Measurements from ENCODE around the gene GAB2. TPM values are rescaled to one million over a fixed set of nuclear protein-coding genes. Genes with fewer than 3 reads are reported as not detected.

GAB2 gene
- total RNA-seq, 1 donor from 2014 or later = 10.4 TPM

GRCh38 chr11:78171951-78172350 is 245.7 kb downstream of the GAB2 start:
- Histone ChIP-seq H3K36me3 (ENCODE audit: control insufficient read depth in 3 of 3, insufficient read depth in 3 of 3, low read length in 3 of 3) (peaks cover 15 to 26% (median 21%) of the 10 kb centered on the region in 3 donors), H3K4me3 (ENCODE audit: low read length in 3 of 3) (no peak overlapping the region), H3K9me3 (ENCODE audit: control insufficient read depth in 3 of 3, low read length in 3 of 3) (no peaks in the 10 kb centered on the region), H3K4me1 (ENCODE audit: control insufficient read depth in 3 of 3, insufficient read depth in 3 of 3, low read length in 3 of 3) (peaks cover 12 to 18% (median 14%) of the 10 kb centered on the region in 3 donors), H3K27ac (ENCODE audit: low read depth, low read length) (no peak overlapping the region), H3K9ac (ENCODE audit: low read depth in 1 of 3, low read length in 3 of 3) (no peak overlapping the region), H3K27me3 (ENCODE audit: control insufficient read depth in 3 of 3, insufficient read depth in 3 of 3, low read length in 3 of 3) (no peaks in the 10 kb centered on the region)

DNA sequence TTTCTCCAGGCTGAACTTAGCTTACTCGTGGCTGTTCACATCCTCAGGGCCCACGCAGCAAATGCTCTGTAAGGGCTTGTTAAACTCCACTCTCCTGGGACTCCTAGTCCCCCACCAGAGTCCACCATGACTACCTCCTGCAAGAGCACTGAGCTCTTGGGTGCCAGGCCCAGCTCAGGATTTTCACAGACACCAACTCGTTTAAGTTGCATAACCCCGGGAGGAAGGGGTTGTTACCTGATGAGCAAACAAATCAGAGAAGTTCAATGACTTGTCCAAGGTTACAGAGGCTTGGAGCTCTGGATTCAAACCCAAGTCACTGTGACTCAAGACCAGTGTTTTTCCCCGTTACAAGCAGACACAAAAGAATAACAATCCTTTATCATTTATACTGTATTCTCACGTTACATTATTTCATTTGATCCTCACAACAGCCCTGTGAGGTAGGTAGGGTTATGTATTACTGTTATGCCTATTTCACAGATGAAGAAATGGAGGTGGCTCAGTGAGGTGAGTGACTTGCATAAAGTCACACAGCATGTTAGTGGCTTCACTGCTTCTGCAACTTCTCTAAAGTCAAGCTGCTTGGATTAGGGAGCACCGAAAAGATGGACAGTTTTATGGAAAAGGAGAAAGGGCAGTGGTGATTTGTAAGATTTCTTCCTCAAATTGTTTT is 246.6 kb downstream of the GAB2 start:
- no peak overlapping the region for H3K27ac ChIP-seq (ENCODE audit: low read depth, low read length)
- H3K9me3 ChIP-seq (ENCODE audit: control insufficient read depth in 3 of 3, low read length in 3 of 3) = no peaks in the 10 kb centered on the region
- H3K4me1 ChIP-seq (ENCODE audit: control insufficient read depth in 3 of 3, insufficient read depth in 3 of 3, low read length in 3 of 3) = peaks cover 12 to 18% (median 14%) of the 10 kb centered on the region in 3 donors
- H3K4me3 ChIP-seq (ENCODE audit: low read length in 3 of 3) = no peak overlapping the region
- no peak overlapping the region for H3K9ac ChIP-seq (ENCODE audit: low read depth in 1 of 3, low read length in 3 of 3)
- H3K27me3 ChIP-seq (ENCODE audit: control insufficient read depth in 3 of 3, insufficient read depth in 3 of 3, low read length in 3 of 3) = no peaks in the 10 kb centered on the region
- peaks cover 15 to 21% (median 21%) of the 10 kb centered on the region in 3 donors for H3K36me3 ChIP-seq (ENCODE audit: control insufficient read depth in 3 of 3, insufficient read depth in 3 of 3, low read length in 3 of 3)

- Histone ChIP-seq H3K27me3 (ENCODE audit: control insufficient read depth in 3 of 3, insufficient read depth in 3 of 3, low read length in 3 of 3) (no peaks in the 10 kb centered on the region), H3K36me3 (ENCODE audit: control insufficient read depth in 3 of 3, insufficient read depth in 3 of 3, low read length in 3 of 3) (peaks cover 15 to 21% (median 21%) of the 10 kb centered on the region in 3 donors), H3K9me3 (ENCODE audit: control insufficient read depth in 3 of 3, low read length in 3 of 3) (no peaks in the 10 kb centered on the region), H3K27ac (ENCODE audit: low read depth, low read length) (no peak overlapping the region), H3K9ac (ENCODE audit: low read depth in 1 of 3, low read length in 3 of 3) (no peak overlapping the region), H3K4me1 (ENCODE audit: control insufficient read depth in 3 of 3, insufficient read depth in 3 of 3, low read length in 3 of 3) (peaks cover 12 to 18% (median 14%) of the 10 kb centered on the region in 3 donors), H3K4me3 (ENCODE audit: low read length in 3 of 3) (no peak overlapping the region)
Measured at GRCh38 chr11:78170413-78170812, 247.2 kb downstream of the GAB2 start.

GRCh38 chr11:78168539-78169477 is 248.8 kb downstream of the GAB2 start:
- Histone ChIP-seq H3K4me3 (ENCODE audit: low read length in 3 of 3) (peak overlapping the region in 1 of 3 donors; percentile 30), H3K27me3 (ENCODE audit: control insufficient read depth in 3 of 3, insufficient read depth in 3 of 3, low read length in 3 of 3) (no peaks in the 10 kb centered on the region), H3K4me1 (ENCODE audit: control insufficient read depth in 3 of 3, insufficient read depth in 3 of 3, low read length in 3 of 3) (peaks cover 16 to 18% (median 16%) of the 10 kb centered on the region in 3 donors), H3K27ac (ENCODE audit: low read depth, low read length) (peak overlapping the region; percentile 79), H3K36me3 (ENCODE audit: control insufficient read depth in 3 of 3, insufficient read depth in 3 of 3, low read length in 3 of 3) (peaks cover 9 to 17% (median 16%) of the 10 kb centered on the region in 3 donors), H3K9me3 (ENCODE audit: control insufficient read depth in 3 of 3, low read length in 3 of 3) (no peaks in the 10 kb centered on the region), H3K9ac (ENCODE audit: low read depth in 1 of 3, low read length in 3 of 3) (peak overlapping the region in 2 of 3 donors; percentile 40 to 51)

GRCh38 chr11:78166855-78167469 is 250.7 kb downstream of the GAB2 start:
- Histone ChIP-seq H3K36me3 (ENCODE audit: control insufficient read depth in 3 of 3, insufficient read depth in 3 of 3, low read length in 3 of 3) (peaks cover under 1 to 2% (median 2%) of the 10 kb centered on the region in 3 donors), H3K27me3 (ENCODE audit: control insufficient read depth in 3 of 3, insufficient read depth in 3 of 3, low read length in 3 of 3) (no peaks in the 10 kb centered on the region), H3K27ac (ENCODE audit: low read depth, low read length) (no peak overlapping the region), H3K4me3 (ENCODE audit: low read length in 3 of 3) (no peak overlapping the region), H3K9me3 (ENCODE audit: control insufficient read depth in 3 of 3, low read length in 3 of 3) (no peaks in the 10 kb centered on the region), H3K9ac (ENCODE audit: low read depth in 1 of 3, low read length in 3 of 3) (no peak overlapping the region), H3K4me1 (ENCODE audit: control insufficient read depth in 3 of 3, insufficient read depth in 3 of 3, low read length in 3 of 3) (peaks cover 16 to 19% (median 18%) of the 10 kb centered on the region in 3 donors)

Other genes with a start within 250 kb of the GAB2 start
- gene KCTD21, start 229.2 kb downstream of the GAB2 start, total RNA-seq = 2.6 TPM
- 4.7 TPM for gene USP35, start 228.9 kb downstream of the GAB2 start, total RNA-seq
- 17.2 TPM for gene NARS2, start 157.0 kb upstream of the GAB2 start, total RNA-seq